ENCODE measurements around the gene EFCAB14. TPM values are rescaled to one million over a fixed set of nuclear protein-coding genes. Genes with fewer than 3 reads are reported as not detected.

EFCAB14 gene
- total RNA-seq (10 to 100 TPM; 63.1 to 72.0 (median 65.7) TPM), polyA plus RNA-seq (10 to 100 TPM; 36.9 to 50.9 (median 43.8) TPM)

- Histone ChIP-seq H3K36me3 (peaks cover 0 to 27% (median 5%) of the 10 kb centered on the region in 4 donors), H3K4me1 (peaks cover 0 to 27% (median 23%) of the 10 kb centered on the region in 4 donors), H3K27ac (peak within 1 kb of the TSS; percentile 80 to 85 (median 82)), H3K4me3 (peak within 1 kb of the TSS; percentile 68 to 97 (median 85)), H3K27me3 (no peaks in the 10 kb centered on the region), H3K9me3 (no peaks in the 10 kb centered on the region)
- WGBS, 2 donors, result 0% methylated on average over 85 of the region's 85 CpGs
- intact Hi-C loops (cut with DNase I), result no loop called here
- TF ChIP-seq EP300 (IDR thresholded peaks at IDR 0.05) (peak in 2 of 4 donors; percentile 43 to 55), POLR2AphosphoS5 (IDR thresholded peaks at IDR 0.05) (peak; percentile 46 to 84 (median 79)), POLR2A (IDR thresholded peaks at IDR 0.05) (peak in 1 of 2 donors; percentile 61), CTCF (IDR thresholded peaks at IDR 0.05) (no peak)
- DNase-seq, result peak; percentile 97
These were observed at the start of gene EFCAB14 for GRCh38 chr1:46718727-46719622. TSS of gene EFCAB14 (minus strand) at chr1:46719114. CDS start at chr1:46718087, 1,027 bp downstream.

- no peak for DNase-seq
- TF ChIP-seq CTCF (IDR thresholded peaks at IDR 0.05) (no peak), EP300 (IDR thresholded peaks at IDR 0.05) (no peak), POLR2AphosphoS5 (IDR thresholded peaks at IDR 0.05) (no peak), POLR2A (IDR thresholded peaks at IDR 0.05) (no peak)
- no peaks in the 10 kb centered on the region for H3K4me1 ChIP-seq
- 84 to 96% methylated on average over 5 of the region's 5 CpGs for WGBS, 2 donors
- peaks cover 6 to 28% (median 10%) of the 10 kb centered on the region in 4 donors for H3K9me3 ChIP-seq
- H3K27me3 ChIP-seq, result no peaks in the 10 kb centered on the region
- H3K36me3 ChIP-seq, result no peaks in the 10 kb centered on the region
- no peak overlapping the region for H3K27ac ChIP-seq
- H3K4me3 ChIP-seq, result no peak overlapping the region
- intact Hi-C loops (cut with DNase I), result no loop called here
These were observed 49.5 kb upstream of the EFCAB14 start for GRCh38 chr1:46768445-46768844.

GRCh38 chr1:46767649-46768282 lies 48.9 kb upstream of the EFCAB14 start:
- H3K9me3 ChIP-seq, result peaks cover 6 to 28% (median 10%) of the 10 kb centered on the region in 4 donors
- no peaks in the 10 kb centered on the region for H3K27me3 ChIP-seq
- H3K4me1 ChIP-seq, result no peaks in the 10 kb centered on the region
- no peak overlapping the region for H3K27ac ChIP-seq
- no peak overlapping the region for H3K4me3 ChIP-seq
- 77 to 85% methylated on average over 4 of the region's 4 CpGs for WGBS, 2 donors
- TF ChIP-seq POLR2A (IDR thresholded peaks at IDR 0.05) (no peak), POLR2AphosphoS5 (IDR thresholded peaks at IDR 0.05) (no peak), EP300 (IDR thresholded peaks at IDR 0.05) (no peak), CTCF (IDR thresholded peaks at IDR 0.05) (no peak)
- no peak for DNase-seq
- intact Hi-C loops (cut with DNase I), result no loop called here
- no peaks in the 10 kb centered on the region for H3K36me3 ChIP-seq

- DNase-seq, result no peak
- Histone ChIP-seq H3K27me3 (no peaks in the 10 kb centered on the region), H3K36me3 (no peaks in the 10 kb centered on the region), H3K27ac (no peak overlapping the region), H3K4me1 (no peaks in the 10 kb centered on the region), H3K4me3 (no peak overlapping the region), H3K9me3 (peaks cover 0 to 8% (median under 1%) of the 10 kb centered on the region in 4 donors)
- no peak for TF ChIP-seq POLR2AphosphoS5 (IDR thresholded peaks at IDR 0.05)
- TF ChIP-seq POLR2A (IDR thresholded peaks at IDR 0.05), result no peak
- no peak for TF ChIP-seq CTCF (IDR thresholded peaks at IDR 0.05)
- no peak for TF ChIP-seq EP300 (IDR thresholded peaks at IDR 0.05)
- 18 to 57% methylated on average over 2 of the region's 2 CpGs for WGBS, 2 donors
- intact Hi-C loops (cut with DNase I), result no loop called here
These were observed 45.5 kb upstream of the EFCAB14 start for GRCh38 chr1:46764402-46764801.

Data from sigmoid colon (tissue), 7 donors.